ENCODE measurements around the gene GON4L. TPM values are rescaled to one million over a fixed set of nuclear protein-coding genes. Genes with fewer than 3 reads are reported as not detected.

Gene GON4L
- total RNA-seq, 1 experiment from 2014 or later, result 15.1 TPM

Other genes starting within 250 kb of the GON4L start
- 14.9 and 15.5 TPM in 2 replicates for gene MSTO1, start 247.0 kb downstream of the GON4L start, total RNA-seq (2014; rRNA removed; shearing (Covaris generic))
- gene YY1AP1, start 168.4 kb downstream of the GON4L start, total RNA-seq (2014; rRNA removed; shearing (Covaris generic)), result 33.9 and 37.6 TPM in 2 replicates
- 101 and 113 TPM in 2 replicates for gene DAP3, start 168.1 kb downstream of the GON4L start, total RNA-seq (2014; rRNA removed; shearing (Covaris generic))
- 8.5 and 10.9 TPM in 2 replicates for gene SYT11, start 2.4 kb upstream of the GON4L start, total RNA-seq (2014; rRNA removed; shearing (Covaris generic))
- gene RIT1, start 54.1 kb upstream of the GON4L start, total RNA-seq (2014; rRNA removed; shearing (Covaris generic)), result 24.9 and 34.8 TPM in 2 replicates
- 27.0 and 28.6 TPM in 2 replicates for gene KHDC4, start 77.2 kb upstream of the GON4L start, total RNA-seq (2014; rRNA removed; shearing (Covaris generic))
- gene RXFP4, start 84.4 kb upstream of the GON4L start, total RNA-seq (2014; rRNA removed; shearing (Covaris generic)), result not detected in 2 replicates
- gene ARHGEF2, start 121.3 kb upstream of the GON4L start, total RNA-seq (2014; rRNA removed; shearing (Covaris generic)), result 54.3 and 65.5 TPM in 2 replicates
- gene SSR2, start 163.7 kb upstream of the GON4L start, total RNA-seq (2014; rRNA removed; shearing (Covaris generic)), result 657 and 685 TPM in 2 replicates
- gene UBQLN4, start 196.6 kb upstream of the GON4L start, total RNA-seq (2014; rRNA removed; shearing (Covaris generic)), result 19.6 and 20.3 TPM in 2 replicates
- gene LAMTOR2, start 197.6 kb upstream of the GON4L start, total RNA-seq (2014; rRNA removed; shearing (Covaris generic)), result 102 and 118 TPM in 2 replicates
- gene RAB25, start 203.9 kb upstream of the GON4L start, total RNA-seq (2014; rRNA removed; shearing (Covaris generic)), result not detected in 2 replicates
- 2.1 and 2.4 TPM in 2 replicates for gene MEX3A, start 225.3 kb upstream of the GON4L start, total RNA-seq (2014; rRNA removed; shearing (Covaris generic))

Data from RPMI7951 (cell line).